Stimulated activated memory B cell treated with anti-CD40 and anti-IgM and Interleukin-4, amounts not matched to agents 10 μg/mL and 1 μg/mL and 100 μg/mL, for 72 hours (primary cell): ENCODE measurements around the gene PTPN7.

Experiments used
- ATAC-seq: fragments of 150-1000 bp; cut with Tn5 transposase; 2 replicates; pipeline ENCODE4 v1.10.0; 2021
- H3K27ac Mint-ChIP-seq: one replicate; pipeline ENCODE4 v1.8.0; 2022; ENCODE audit warnings: mild to moderate bottlenecking, mixed read lengths
- H3K27me3 Mint-ChIP-seq: one replicate; pipeline ENCODE4 v1.8.0; 2022; ENCODE audit warnings: mixed read lengths
- H3K36me3 Mint-ChIP-seq: one replicate; pipeline ENCODE4 v1.8.0; 2022; ENCODE audit warnings: mixed read lengths
- H3K4me1 Mint-ChIP-seq: one replicate; pipeline ENCODE4 v1.8.0; 2022; ENCODE audit warnings: mixed read lengths
- H3K4me3 Mint-ChIP-seq: one replicate; pipeline ENCODE4 v1.8.0; 2022; ENCODE audit warnings: mild to moderate bottlenecking, moderate library complexity, mixed read lengths
- H3K9me3 Mint-ChIP-seq: one replicate; pipeline ENCODE4 v1.8.0; 2022; ENCODE audit warnings: mixed read lengths

Gene PTPN7

GRCh38 chr1:202104073-202104472 lies 56.3 kb downstream of the PTPN7 start:
- Mint-ChIP-seq H3K4me1 (no peaks in the 10 kb centered on the region), H3K9me3 (no peaks in the 10 kb centered on the region), H3K27ac (no peak overlapping the region), H3K27me3 (peaks cover 20% of the 10 kb centered on the region), H3K36me3 (no peaks in the 10 kb centered on the region), H3K4me3 (no peak overlapping the region)
- no peak for ATAC-seq

GRCh38 chr1:202101184-202101583 lies 59.2 kb downstream of the PTPN7 start:
- H3K27ac Mint-ChIP-seq: no peak overlapping the region
- no peaks in the 10 kb centered on the region for H3K4me1 Mint-ChIP-seq
- ATAC-seq: no peak
- no peak overlapping the region for H3K4me3 Mint-ChIP-seq
- no peaks in the 10 kb centered on the region for H3K9me3 Mint-ChIP-seq
- no peaks in the 10 kb centered on the region for H3K36me3 Mint-ChIP-seq
- peaks cover 20% of the 10 kb centered on the region for H3K27me3 Mint-ChIP-seq
